DOHH2 (cell line): Measurements from ENCODE around the gene ADAMTS3.

Experiments
- EZH2phosphoT487 ChIP-seq: fragments of 200-600 bp; sonication (generic); IDR thresholded peaks from 2 replicates; pipeline ENCODE4 v1.6.1; 2017; ENCODE audit warnings: borderline replicate concordance, mild to moderate bottlenecking, antibody characterized with exemption, low read length, moderate library complexity, mixed read lengths
- TF ChIP-seq, protein P1 (sequence below): fragments of 200-600 bp; sonication (generic); IDR thresholded peaks from one replicate; pipeline ENCODE4 v1.5.1; 2014; ENCODE audit warnings: antibody characterized with exemption, mild to moderate bottlenecking, low read depth, low read length; ENCODE audit not compliant: poor library complexity, severe bottlenecking

DNA sequence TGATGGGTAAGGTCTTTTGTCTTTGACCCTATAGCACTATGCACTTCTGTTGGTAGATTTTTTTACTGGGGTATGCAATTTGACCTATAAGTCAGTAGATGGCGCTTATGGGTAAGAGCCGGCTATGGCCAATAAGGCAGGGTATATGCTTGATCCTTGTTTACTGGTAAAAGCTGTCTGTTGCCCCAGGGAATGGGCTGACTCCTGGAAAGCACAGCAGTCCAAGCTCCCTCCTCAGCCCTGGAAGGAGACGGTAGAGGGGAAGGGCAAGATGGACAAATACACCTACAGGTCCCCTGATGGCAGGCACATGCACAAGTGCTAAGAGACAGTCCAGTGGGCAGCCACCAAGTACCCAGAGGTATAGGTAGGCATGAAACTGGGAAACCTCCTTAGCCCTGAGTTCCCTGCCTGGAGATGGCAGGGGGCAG is 63.7 kb downstream of the ADAMTS3 start:
- TF ChIP-seq, protein P1, sequence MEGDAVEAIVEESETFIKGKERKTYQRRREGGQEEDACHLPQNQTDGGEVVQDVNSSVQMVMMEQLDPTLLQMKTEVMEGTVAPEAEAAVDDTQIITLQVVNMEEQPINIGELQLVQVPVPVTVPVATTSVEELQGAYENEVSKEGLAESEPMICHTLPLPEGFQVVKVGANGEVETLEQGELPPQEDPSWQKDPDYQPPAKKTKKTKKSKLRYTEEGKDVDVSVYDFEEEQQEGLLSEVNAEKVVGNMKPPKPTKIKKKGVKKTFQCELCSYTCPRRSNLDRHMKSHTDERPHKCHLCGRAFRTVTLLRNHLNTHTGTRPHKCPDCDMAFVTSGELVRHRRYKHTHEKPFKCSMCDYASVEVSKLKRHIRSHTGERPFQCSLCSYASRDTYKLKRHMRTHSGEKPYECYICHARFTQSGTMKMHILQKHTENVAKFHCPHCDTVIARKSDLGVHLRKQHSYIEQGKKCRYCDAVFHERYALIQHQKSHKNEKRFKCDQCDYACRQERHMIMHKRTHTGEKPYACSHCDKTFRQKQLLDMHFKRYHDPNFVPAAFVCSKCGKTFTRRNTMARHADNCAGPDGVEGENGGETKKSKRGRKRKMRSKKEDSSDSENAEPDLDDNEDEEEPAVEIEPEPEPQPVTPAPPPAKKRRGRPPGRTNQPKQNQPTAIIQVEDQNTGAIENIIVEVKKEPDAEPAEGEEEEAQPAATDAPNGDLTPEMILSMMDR = peak; percentile 80
- TF ChIP-seq EZH2phosphoT487 = no peak
